Erythroblast (primary cell): ENCODE measurements around the gene LRP1B.

ENCODE experiments used
- GATA1 ChIP-seq: IDR thresholded peaks from 2 replicates; pipeline ENCODE4 v1.6.1; 2011; ENCODE audit warnings: low read depth, mild to moderate bottlenecking, control low read depth, low read length, moderate library complexity
- POLR2A ChIP-seq: IDR thresholded peaks from 2 replicates; pipeline ENCODE4 v1.6.1; 2011; ENCODE audit warnings: mild to moderate bottlenecking, low read length

DNA sequence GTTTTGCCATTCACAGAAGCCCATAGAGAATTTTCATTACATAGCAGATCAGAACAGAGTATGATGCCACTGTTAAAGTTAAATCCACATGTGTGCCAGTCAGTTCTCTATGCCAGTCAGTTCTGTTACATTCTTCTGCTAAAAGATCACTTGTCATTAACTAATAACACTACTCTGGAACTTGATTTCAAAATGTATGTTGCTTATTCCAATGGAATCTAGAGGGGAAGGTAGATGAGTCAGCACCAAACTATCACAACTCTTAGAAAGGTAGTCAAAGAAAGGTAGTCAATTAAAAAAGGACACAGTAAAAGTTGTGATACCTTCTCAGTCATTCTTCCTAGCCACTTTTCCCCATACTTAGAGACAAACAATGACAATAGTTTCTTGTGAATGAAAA is 1214.4 kb downstream of the LRP1B start:
- TF ChIP-seq POLR2A = no peak
- TF ChIP-seq GATA1 = no peak
